DMS 273 treated with DMSO at 0.1 percent for 48 hours (cell line): ENCODE measurements around the gene WDR64.

Experiments used
- DNase-seq: peaks from one replicate; lab custom pipeline; 2025; lab: John Stamatoyannopoulos, UW

Gene WDR64

GRCh38 chr1:241738284-241739078 lies 86.4 kb downstream of the WDR64 start:
- DNase-seq = no peak

GRCh38 chr1:241742084-241742483 lies 90.0 kb downstream of the WDR64 start:
- no peak for DNase-seq

DNA sequence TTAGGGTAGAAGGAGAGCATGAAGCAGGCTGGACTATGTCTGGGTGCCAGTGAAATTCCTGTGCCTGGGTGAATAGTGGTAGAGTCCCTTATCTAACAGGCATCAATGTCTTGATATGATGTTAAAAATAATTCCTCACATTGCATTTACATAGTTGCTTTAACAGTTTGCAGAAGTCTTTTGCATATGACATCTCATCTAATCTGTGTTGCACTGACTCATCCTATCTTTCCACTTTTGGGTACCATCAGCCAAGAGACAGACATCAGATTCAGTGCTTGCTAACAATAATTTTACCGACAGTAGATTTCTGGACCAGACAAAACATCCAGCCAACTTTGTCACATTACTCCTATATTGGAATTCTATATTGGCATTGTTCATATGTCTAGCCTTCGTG lies 92.5 kb downstream of the WDR64 start:
- no peak for DNase-seq

DNA sequence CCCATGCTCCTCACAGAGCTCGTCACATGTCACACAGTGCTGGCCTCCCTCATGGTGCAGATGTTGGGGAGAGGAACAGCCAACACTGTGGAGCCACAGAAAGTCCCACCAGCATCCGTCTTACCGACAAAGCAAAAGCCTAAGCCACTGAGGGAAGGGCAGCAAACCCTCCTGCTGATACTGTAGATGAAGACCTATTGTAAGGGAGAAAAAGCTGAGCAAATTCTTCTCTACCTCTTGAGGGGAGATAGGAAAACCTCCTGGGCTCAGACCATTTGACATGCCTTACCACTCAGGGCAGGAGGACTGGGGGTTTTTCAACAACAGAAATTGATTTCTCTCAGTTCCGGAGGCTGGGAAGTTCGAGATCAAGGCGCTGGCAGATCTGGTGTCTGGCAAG lies 95.9 kb downstream of the WDR64 start:
- no peak for DNase-seq

DNA sequence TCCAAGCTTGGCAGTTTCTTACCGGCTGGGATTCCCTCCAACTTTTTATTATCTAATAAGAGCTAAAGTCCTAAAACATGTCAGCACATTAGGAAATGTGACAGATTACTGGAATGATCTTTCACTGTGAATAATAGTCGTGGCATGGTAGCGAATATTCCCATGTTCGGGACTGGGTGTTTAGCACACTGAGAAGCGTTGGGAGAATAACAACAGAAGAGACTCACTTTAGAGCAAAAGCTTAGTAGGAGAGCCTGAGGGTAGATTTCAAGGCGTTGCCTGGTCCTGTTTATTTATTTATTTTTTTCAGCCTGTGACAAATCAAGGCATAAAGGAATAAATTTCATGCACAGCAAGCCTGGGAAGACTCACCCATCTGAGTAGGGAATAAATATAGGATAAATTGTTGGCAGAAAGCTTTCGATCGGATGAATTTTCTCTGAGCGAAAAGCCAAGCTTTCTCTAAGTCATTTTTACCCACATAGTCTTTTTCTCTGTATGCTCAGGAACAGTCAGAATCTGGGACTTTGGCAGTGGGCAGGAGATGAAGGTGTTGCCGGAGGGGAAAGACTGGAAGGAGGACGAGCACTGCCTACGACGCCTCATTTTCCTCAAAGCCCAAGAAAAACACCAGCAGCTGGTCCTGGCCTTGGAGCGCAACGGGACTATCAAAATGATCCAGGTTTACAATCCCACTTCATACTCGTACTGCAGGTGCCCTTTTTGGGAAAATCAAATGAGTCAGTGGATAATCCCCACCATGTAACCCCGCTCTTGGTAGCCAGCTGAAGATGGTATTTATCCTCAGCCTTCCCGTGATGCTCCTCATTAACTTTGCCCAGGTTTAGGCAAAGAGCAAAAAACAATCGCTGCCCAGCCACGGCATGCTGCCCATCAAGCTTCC lies 97.2 kb downstream of the WDR64 start:
- no peak for DNase-seq

DNA sequence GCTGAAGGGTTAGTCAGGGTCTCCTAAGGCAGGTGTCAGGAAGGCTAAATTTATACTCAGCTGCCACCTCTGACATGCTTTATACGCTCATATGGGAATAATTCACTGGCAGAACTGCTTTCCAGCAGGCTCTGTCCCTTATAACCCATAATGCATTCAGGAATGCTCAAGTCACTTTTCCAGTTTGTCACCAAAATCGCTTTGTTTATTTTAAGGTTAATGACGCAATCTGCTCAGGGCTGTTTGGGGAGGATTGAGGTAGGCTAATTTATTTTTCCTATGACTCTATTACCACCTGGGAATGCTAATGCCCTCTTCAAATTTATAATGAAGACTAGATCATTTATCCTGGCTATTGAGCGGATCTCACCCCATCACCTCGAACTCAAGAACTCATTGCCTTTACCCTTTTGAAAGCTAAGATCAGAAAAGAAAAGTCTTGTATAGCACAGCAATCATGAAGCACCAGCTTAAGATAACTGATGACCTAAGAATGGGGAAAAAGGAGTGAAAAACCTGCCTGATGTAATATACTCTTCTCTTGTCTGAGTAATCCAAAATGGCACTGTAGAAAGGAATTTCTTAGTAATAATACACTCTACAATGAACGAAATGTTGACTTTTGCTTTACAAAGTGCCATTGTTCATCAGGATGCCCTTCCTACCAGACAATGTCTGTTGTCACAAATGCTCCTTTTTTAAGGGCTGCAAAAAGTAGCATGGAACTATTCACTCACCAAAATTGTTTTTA lies 98.0 kb downstream of the WDR64 start:
- DNase-seq = no peak

GRCh38 chr1:241751524-241751923 lies 99.4 kb downstream of the WDR64 start:
- DNase-seq = no peak

- DNase-seq = no peak
Observed at GRCh38 chr1:241762713-241763339, 110.7 kb downstream of the WDR64 start.

GRCh38 chr1:241765390-241765789 lies 113.3 kb downstream of the WDR64 start:
- no peak for DNase-seq

DNA sequence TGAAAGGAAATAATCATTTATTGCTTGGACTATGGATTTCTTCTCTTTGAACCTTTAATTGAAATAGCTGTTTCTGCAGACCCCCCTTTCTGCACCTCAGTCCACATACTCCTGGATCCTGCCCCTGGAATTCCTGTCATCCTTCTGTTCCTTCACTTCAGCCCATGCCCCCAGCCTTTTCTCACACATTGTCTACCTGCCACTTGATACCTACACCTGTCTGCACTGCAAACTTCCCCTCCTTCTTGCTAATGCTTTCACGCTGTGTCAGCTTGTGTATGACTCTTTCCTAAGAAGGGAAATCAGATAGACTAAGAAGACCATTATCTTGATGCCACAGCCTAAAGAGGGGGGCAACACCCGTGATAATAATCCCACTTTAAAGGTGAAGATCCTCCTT lies 115.7 kb downstream of the WDR64 start:
- no peak for DNase-seq

- no peak for DNase-seq
Observed at GRCh38 chr1:241770115-241770514, 118.0 kb downstream of the WDR64 start.

- DNase-seq = no peak
Observed at GRCh38 chr1:241771117-241771516, 119.0 kb downstream of the WDR64 start.

DNA sequence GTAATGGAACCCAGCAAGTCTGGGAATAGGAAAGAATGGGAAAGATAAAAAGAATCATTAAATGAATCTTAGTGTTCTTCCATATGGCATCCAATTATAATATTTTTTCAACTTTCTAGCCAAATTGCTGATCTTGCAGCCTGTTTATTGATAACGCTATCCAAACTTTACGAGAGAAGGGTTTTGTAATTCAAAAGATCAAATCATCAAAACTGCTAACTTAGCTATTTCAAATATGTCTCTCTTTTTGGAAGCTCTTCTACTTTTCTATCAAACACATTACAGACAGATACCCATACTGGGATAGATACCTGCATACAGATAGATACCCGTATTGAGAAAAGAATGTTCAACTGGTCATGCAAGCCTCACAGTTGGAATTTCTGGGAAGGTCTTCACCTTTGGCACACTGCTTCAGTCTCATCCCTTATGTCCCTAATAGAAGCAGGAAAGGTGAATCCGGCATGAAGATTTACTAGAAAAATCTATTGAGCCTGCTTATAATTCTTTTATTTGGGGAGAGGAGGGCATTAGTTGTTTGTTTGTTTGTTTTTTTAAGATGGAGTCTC lies 120.9 kb downstream of the WDR64 start:
- no peak for DNase-seq

- no peak for DNase-seq
Observed at GRCh38 chr1:241773991-241774390, 121.9 kb downstream of the WDR64 start.

- no peak for DNase-seq
Observed at GRCh38 chr1:241775021-241775420, 122.9 kb downstream of the WDR64 start.

- no peak for DNase-seq
Observed at GRCh38 chr1:241776911-241777310, 124.8 kb downstream of the WDR64 start.

DNA sequence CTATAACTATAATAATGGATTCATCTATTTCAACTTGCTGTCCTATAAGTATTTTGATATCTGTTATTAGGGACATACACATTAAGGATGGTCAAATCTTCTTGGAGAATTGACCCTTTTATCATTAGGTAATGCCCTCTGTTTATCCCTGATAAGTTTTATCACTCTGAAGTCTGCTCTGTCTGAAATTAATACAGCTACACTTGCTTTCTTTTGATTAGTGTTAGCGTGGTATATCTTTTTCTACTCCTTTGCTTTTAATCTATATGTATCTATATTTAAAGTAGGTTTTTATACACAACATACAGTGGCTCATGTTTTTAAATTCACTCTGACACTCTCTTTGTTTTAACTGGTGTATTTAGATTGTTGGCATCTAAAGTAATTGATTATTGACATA lies 126.0 kb downstream of the WDR64 start:
- DNase-seq = no peak

DNA sequence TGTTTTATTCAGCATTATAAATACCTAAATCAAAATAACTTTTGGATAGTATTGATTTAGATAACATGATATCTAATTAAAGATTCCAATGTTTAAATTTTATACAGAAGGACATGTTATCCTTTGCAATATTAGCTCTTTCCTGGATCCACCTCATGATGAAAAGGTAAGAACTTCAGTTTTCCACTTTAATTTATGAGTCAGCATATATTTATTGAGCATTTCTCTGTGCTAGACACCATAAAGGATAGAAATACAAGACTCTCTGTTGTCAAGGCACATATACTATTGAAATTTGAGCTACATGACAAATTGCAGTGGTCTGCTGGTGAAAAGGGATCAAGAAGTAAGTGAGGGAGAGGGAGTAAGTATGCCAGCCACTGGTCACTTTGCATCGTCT lies 127.8 kb downstream of the WDR64 start:
- no peak for DNase-seq

DNA sequence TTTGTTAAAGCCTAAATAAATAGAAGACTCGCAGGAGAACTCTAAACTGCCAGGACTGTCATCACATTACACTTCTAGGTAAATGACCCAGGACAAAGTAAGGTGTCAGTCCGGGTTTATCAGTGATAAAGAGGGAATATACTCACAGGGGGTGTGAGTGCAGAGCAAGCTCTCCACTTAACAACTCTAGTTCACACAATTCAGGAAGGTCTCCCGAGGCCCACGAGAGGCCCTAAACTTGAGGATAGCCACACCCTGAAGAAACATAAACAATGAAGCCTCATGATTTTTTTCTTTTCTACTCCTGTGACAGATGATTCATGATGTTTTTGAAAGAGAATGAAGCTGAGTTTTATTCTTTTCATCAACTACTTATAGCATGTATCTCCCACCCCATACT lies 130.3 kb downstream of the WDR64 start:
- DNase-seq = no peak

GRCh38 chr1:241787691-241788090 lies 135.6 kb downstream of the WDR64 start:
- DNase-seq = no peak

DNA sequence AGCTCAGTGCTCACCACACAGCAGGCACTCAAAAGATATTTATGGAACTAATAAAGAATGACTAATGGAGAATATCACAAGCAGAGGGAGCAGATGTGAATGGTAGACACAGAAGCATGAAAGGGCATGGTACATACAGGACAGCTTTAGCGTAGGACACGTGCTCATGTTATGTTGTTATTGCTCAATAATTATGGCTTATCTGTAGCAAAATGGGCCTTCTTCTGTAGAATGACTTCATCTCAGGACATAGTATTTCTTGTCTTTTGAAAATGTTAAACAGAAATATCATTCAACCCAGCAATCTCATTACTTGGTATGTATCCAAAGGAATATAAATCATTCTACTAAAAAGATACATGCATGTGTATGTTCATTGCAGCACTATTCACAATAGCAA lies 137.0 kb downstream of the WDR64 start:
- no peak for DNase-seq

DNA sequence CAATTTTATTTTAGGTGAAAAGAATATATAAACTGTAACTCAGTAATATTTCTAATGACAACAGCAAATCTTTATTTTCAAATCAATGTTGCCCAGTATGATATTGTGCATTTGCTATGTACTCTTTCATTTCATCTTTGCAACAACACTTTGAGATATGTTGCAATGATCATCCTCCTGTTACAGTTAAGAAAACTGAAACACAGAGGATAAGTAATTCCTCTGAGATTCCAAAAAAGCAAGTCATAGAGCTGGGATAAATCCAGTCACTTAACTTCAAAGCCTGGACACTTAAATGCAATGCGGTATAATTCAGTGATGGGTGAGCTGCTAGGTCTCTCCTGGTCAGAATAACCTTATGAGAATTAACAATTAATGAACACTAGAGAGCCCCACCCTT lies 147.3 kb downstream of the WDR64 start:
- DNase-seq = no peak
